HepG2 (cell line): ENCODE results near the gene JPT2. TPM values are rescaled to one million over a fixed set of nuclear protein-coding genes. Genes with fewer than 3 reads are reported as not detected.
A peak's percentile ranks its signal among the peaks of the same experiment; 100 is the strongest.

Experiments
- AHR ChIP-seq: IDR thresholded peaks from 2 replicates; pipeline ENCODE4 v1.6.1; 2018; ENCODE audit warnings: missing genetic modification reagents, missing compliant biosample characterization
- AKAP8 ChIP-seq: sonication (generic); formaldehyde crosslinking; IDR thresholded peaks from 2 replicates; pipeline ENCODE4 v1.5.1; 2020; ENCODE audit warnings: mild to moderate bottlenecking, missing genetic modification reagents
- BRD4 ChIP-seq: sonication (generic); formaldehyde crosslinking; IDR thresholded peaks from 2 replicates; pipeline ENCODE4 v1.4.0; 2020; ENCODE audit warnings: missing genetic modification reagents
- BRF2 ChIP-seq: sonication (generic); formaldehyde crosslinking; IDR thresholded peaks from 2 replicates; pipeline ENCODE4 v1.8.1; 2022; ENCODE audit warnings: mild to moderate bottlenecking, missing genetic modification reagents
- EP300 ChIP-seq, 3 experiments: sonication (generic) in 1 of 3; formaldehyde crosslinking in 1 of 3; IDR thresholded peaks; 2 replicates each; pipeline versions ENCODE4 v1.5.1 to v1.6.1; 2011 to 2020; ENCODE audit warnings: low read depth in 2 of 3, low read length in 2 of 3, borderline replicate concordance in 1 of 3, improper control_type of control experiment in 1 of 3, mild to moderate bottlenecking in 1 of 3, missing genetic modification reagents in 1 of 3, moderate library complexity in 1 of 3
- GTF2F1 ChIP-seq: fragments of 150-350 bp; IDR thresholded peaks from 2 replicates; pipeline ENCODE4 v1.6.1; 2014; ENCODE audit warnings: low read length
- KDM5B ChIP-seq: sonication (generic); formaldehyde crosslinking; IDR thresholded peaks from 2 replicates; pipeline ENCODE4 v1.4.0; 2020; ENCODE audit warnings: missing genetic modification reagents, mild to moderate bottlenecking, borderline replicate concordance
- MED13 ChIP-seq: sonication (generic); formaldehyde crosslinking; IDR thresholded peaks from 2 replicates; pipeline ENCODE4 v1.5.0; 2020; ENCODE audit warnings: missing genetic modification reagents
- MEIS2 ChIP-seq: sonication (generic); formaldehyde crosslinking; IDR thresholded peaks from 2 replicates; pipeline ENCODE4 v1.9.0; 2021; ENCODE audit warnings: mild to moderate bottlenecking, missing genetic modification reagents
- NFRKB ChIP-seq: fragments of 450-650 bp; IDR thresholded peaks from 2 replicates; pipeline ENCODE4 v1.6.1; 2017
- SRSF1 ChIP-seq: fragments of 200-400 bp; formaldehyde crosslinking; optimal IDR thresholded peaks from 2 replicates; pipeline ENCODE3; 2017; ENCODE audit warnings: mild to moderate bottlenecking, low read depth, low read length, moderate library complexity
- STAT6 ChIP-seq: sonication (generic); formaldehyde crosslinking; IDR thresholded peaks from 2 replicates; pipeline ENCODE4 v1.4.0; 2020; ENCODE audit warnings: missing genetic modification reagents, mild to moderate bottlenecking, borderline replicate concordance
- TFDP1 ChIP-seq: IDR thresholded peaks from 2 replicates; pipeline ENCODE4 v1.6.1; 2016; ENCODE audit warnings: missing compliant biosample characterization, missing genetic modification reagents, borderline replicate concordance
- TSC22D2 ChIP-seq: sonication (generic); formaldehyde crosslinking; IDR thresholded peaks from 2 replicates; pipeline ENCODE4 v1.5.1; 2020; ENCODE audit warnings: missing genetic modification reagents, mild to moderate bottlenecking, borderline replicate concordance
- ZHX1 ChIP-seq: sonication (generic); formaldehyde crosslinking; IDR thresholded peaks from 2 replicates; pipeline ENCODE4 v1.8.1; 2022; ENCODE audit warnings: low read depth, mild to moderate bottlenecking, missing genetic modification reagents
- ZNF101 ChIP-seq: sonication (generic); formaldehyde crosslinking; IDR thresholded peaks from 2 replicates; pipeline ENCODE4 v1.4.0; 2020; ENCODE audit warnings: mild to moderate bottlenecking, low read depth, missing genetic modification reagents, borderline replicate concordance
- ZNF225 ChIP-seq: sonication (generic); formaldehyde crosslinking; IDR thresholded peaks from 2 replicates; pipeline ENCODE4 v1.4.0; 2020; ENCODE audit warnings: mild to moderate bottlenecking, missing genetic modification reagents
- ZNF33A ChIP-seq: sonication (generic); formaldehyde crosslinking; IDR thresholded peaks from 2 replicates; pipeline ENCODE4 v1.5.1; 2020; ENCODE audit warnings: missing genetic modification reagents, mild to moderate bottlenecking, moderate library complexity, borderline replicate concordance
- ZNF704 ChIP-seq: sonication (generic); formaldehyde crosslinking; IDR thresholded peaks from 2 replicates; pipeline ENCODE4 v1.8.1; 2023; ENCODE audit warnings: mild to moderate bottlenecking, inconsistent platforms, moderate library complexity, missing genetic modification reagents, borderline replicate concordance
- polyA plus RNA-seq, 8 experiments: library from polyadenylated mRNA; depleted of rRNA in 3 of 8; stranded (reverse) in 7 of 8; unstranded in 1 of 8; fragments of >200 nt; fragmentation: Illumina TruSeq in 4 of 8; extraction: Trizol in 4 of 8; gene quantifications; 2 replicates each; pipeline versions ENCODE4 v1.2.1 to v1.2.3, GENCODE V29; 2011 to 2016; ENCODE audit warnings: low read depth in 4 of 8, missing spikeins in 1 of 8, mixed read lengths in 1 of 8; ENCODE audit not compliant: insufficient read depth in 1 of 8
- total RNA-seq, 5 experiments: library from RNA; depleted of rRNA; stranded (reverse); fragments of >200 nt; fragmentation: Illumina TruSeq; extraction: Trizol; gene quantifications; 2 replicates each; pipeline ENCODE4 v1.2.3, GENCODE V29; 2016; ENCODE audit warnings: low read depth in 1 of 5

JPT2 gene
- total and polyA plus RNA-seq, 2 of the 13 experiments (the other 11 are each of a cell fraction or from before 2014, with no cell fraction given): 53.5 to 89.4 TPM

GRCh38 chr16:1705688-1706385, 27.8 kb downstream of the JPT2 start, which contains the start of gene MAPK8IP3 (continued):
- TF ChIP-seq EP300 (IDR thresholded peaks at IDR 0.05; ENCODE audit: low read depth in 2 of 2, low read length in 2 of 2) (peak in 1 of 2 experiments; percentile 42; a peak in 2 of 4 replicates), EP300 (CRISPR knock-in tag; IDR thresholded peaks at IDR 0.05; ENCODE audit: borderline replicate concordance) (no peak), TFDP1 (CRISPR knock-in tag) (peak; percentile 77), AHR (CRISPR knock-in tag) (no peak), ZHX1 (peak; percentile 66; the same call in 1 of the 2 replicates), ZNF33A (CRISPR knock-in tag) (no peak), ZNF101 (CRISPR knock-in tag) (no peak), SRSF1 (peak; percentile 62), TSC22D2 (CRISPR knock-in tag) (peak; percentile 36; the same call in 1 of the 2 replicates), BRF2 (CRISPR knock-in tag) (no peak), STAT6 (no peak), ZNF704 (CRISPR knock-in tag) (peak; percentile 83), BRD4 (CRISPR knock-in tag) (peak; percentile 95), AKAP8 (CRISPR knock-in tag) (peak; percentile 86), MEIS2 (peak; percentile 96), ZNF225 (CRISPR knock-in tag) (no peak; the same call in 1 of the 2 replicates), GTF2F1 (no peak), NFRKB (no peak), KDM5B (CRISPR knock-in tag) (peak; percentile 77; the same call in 1 of the 2 replicates), MED13 (CRISPR knock-in tag) (peak; percentile 62; the same call in 1 of the 2 replicates)
